ENCODE results near the gene ZNF107.
"Not testable (repeated sequence)": the region's sequence is repeated elsewhere in the genome, so short reads cannot be mapped to it uniquely, and the experiment has no call there.

The ZNF107 gene

GRCh38 chr7:64736575-64736974 is 70.6 kb downstream of the ZNF107 start:
- no peak for DNase-seq (ENCODE audit: low read depth)

- DNase-seq (ENCODE audit: low read depth) = not testable (repeated sequence)
These were observed 72.5 kb downstream of the ZNF107 start for GRCh38 chr7:64738403-64738802.

- not testable (repeated sequence) for DNase-seq (ENCODE audit: low read depth)
These were observed 73.0 kb downstream of the ZNF107 start for GRCh38 chr7:64738953-64739352.

GRCh38 chr7:64744680-64745079 is 78.7 kb downstream of the ZNF107 start:
- DNase-seq (ENCODE audit: low read depth) = no peak

GRCh38 chr7:64747802-64748201 is 81.9 kb downstream of the ZNF107 start:
- DNase-seq (ENCODE audit: low read depth) = no peak

- DNase-seq (ENCODE audit: low read depth) = no peak
These were observed 87.1 kb downstream of the ZNF107 start for GRCh38 chr7:64753032-64753431.

- DNase-seq (ENCODE audit: low read depth) = no peak
These were observed 89.9 kb downstream of the ZNF107 start for GRCh38 chr7:64755865-64756264.

- no peak for DNase-seq (ENCODE audit: low read depth)
These were observed 92.2 kb downstream of the ZNF107 start for GRCh38 chr7:64758151-64758550.
